Activated naive CD4-positive, alpha-beta T cell treated with anti-CD3 and anti-CD28 coated beads, Interleukin-2, amount 50 U/mL, for 24 hours (primary cell): ENCODE results near the gene SOCS7.

Experiments
- H3K27ac Mint-ChIP-seq: one replicate; pipeline ENCODE4 v1.8.0; 2021; ENCODE audit warnings: mild to moderate bottlenecking, mixed read lengths
- H3K27me3 Mint-ChIP-seq: one replicate; pipeline ENCODE4 v1.8.0; 2021; ENCODE audit warnings: mixed read lengths
- H3K36me3 Mint-ChIP-seq: one replicate; pipeline ENCODE4 v1.8.0; 2021; ENCODE audit warnings: mixed read lengths
- H3K4me1 Mint-ChIP-seq: one replicate; pipeline ENCODE4 v1.8.0; 2021; ENCODE audit warnings: mixed read lengths
- H3K4me3 Mint-ChIP-seq: one replicate; pipeline ENCODE4 v1.8.0; 2021; ENCODE audit warnings: mild to moderate bottlenecking, mixed read lengths
- H3K9me3 Mint-ChIP-seq: one replicate; pipeline ENCODE4 v1.8.0; 2021; ENCODE audit warnings: mixed read lengths

Gene SOCS7

GRCh38 chr17:38420518-38420917, 68.9 kb downstream of the SOCS7 start:
- H3K9me3 Mint-ChIP-seq, result no peaks in the 10 kb centered on the region
- H3K27ac Mint-ChIP-seq, result no peak overlapping the region
- no peaks in the 10 kb centered on the region for H3K36me3 Mint-ChIP-seq
- H3K4me1 Mint-ChIP-seq, result peaks cover 3% of the 10 kb centered on the region
- no peak overlapping the region for H3K4me3 Mint-ChIP-seq
- H3K27me3 Mint-ChIP-seq, result peaks cover 26% of the 10 kb centered on the region

GRCh38 chr17:38421171-38421841, 69.7 kb downstream of the SOCS7 start:
- H3K27me3 Mint-ChIP-seq, result peaks cover 27% of the 10 kb centered on the region
- H3K4me1 Mint-ChIP-seq, result peaks cover 3% of the 10 kb centered on the region
- no peak overlapping the region for H3K27ac Mint-ChIP-seq
- H3K4me3 Mint-ChIP-seq, result no peak overlapping the region
- no peaks in the 10 kb centered on the region for H3K9me3 Mint-ChIP-seq
- H3K36me3 Mint-ChIP-seq, result no peaks in the 10 kb centered on the region

- no peaks in the 10 kb centered on the region for H3K36me3 Mint-ChIP-seq
- no peak overlapping the region for H3K27ac Mint-ChIP-seq
- peaks cover 24% of the 10 kb centered on the region for H3K27me3 Mint-ChIP-seq
- H3K9me3 Mint-ChIP-seq, result no peaks in the 10 kb centered on the region
- no peak overlapping the region for H3K4me3 Mint-ChIP-seq
- peaks cover 4% of the 10 kb centered on the region for H3K4me1 Mint-ChIP-seq
Measured at GRCh38 chr17:38421871-38422827, 70.5 kb downstream of the SOCS7 start.

GRCh38 chr17:38424297-38424972, 72.8 kb downstream of the SOCS7 start:
- H3K4me3 Mint-ChIP-seq, result no peak overlapping the region
- no peaks in the 10 kb centered on the region for H3K9me3 Mint-ChIP-seq
- peak overlapping the region; percentile 84 for H3K27ac Mint-ChIP-seq
- H3K27me3 Mint-ChIP-seq, result peaks cover 17% of the 10 kb centered on the region
- H3K36me3 Mint-ChIP-seq, result no peaks in the 10 kb centered on the region
- H3K4me1 Mint-ChIP-seq, result peaks cover 11% of the 10 kb centered on the region

GRCh38 chr17:38425031-38425430, 73.4 kb downstream of the SOCS7 start:
- peaks cover 15% of the 10 kb centered on the region for H3K27me3 Mint-ChIP-seq
- H3K4me1 Mint-ChIP-seq, result peaks cover 14% of the 10 kb centered on the region
- no peak overlapping the region for H3K4me3 Mint-ChIP-seq
- H3K9me3 Mint-ChIP-seq, result no peaks in the 10 kb centered on the region
- H3K27ac Mint-ChIP-seq, result peak overlapping the region; percentile 55
- no peaks in the 10 kb centered on the region for H3K36me3 Mint-ChIP-seq

- no peak overlapping the region for H3K4me3 Mint-ChIP-seq
- no peaks in the 10 kb centered on the region for H3K9me3 Mint-ChIP-seq
- H3K27me3 Mint-ChIP-seq, result peaks cover 15% of the 10 kb centered on the region
- H3K27ac Mint-ChIP-seq, result no peak overlapping the region
- peaks cover 14% of the 10 kb centered on the region for H3K4me1 Mint-ChIP-seq
- H3K36me3 Mint-ChIP-seq, result no peaks in the 10 kb centered on the region
Measured at GRCh38 chr17:38425744-38426143, 74.1 kb downstream of the SOCS7 start.

GRCh38 chr17:38426441-38426840, 74.8 kb downstream of the SOCS7 start:
- H3K27ac Mint-ChIP-seq, result no peak overlapping the region
- H3K27me3 Mint-ChIP-seq, result peaks cover 15% of the 10 kb centered on the region
- peaks cover 14% of the 10 kb centered on the region for H3K4me1 Mint-ChIP-seq
- H3K36me3 Mint-ChIP-seq, result no peaks in the 10 kb centered on the region
- no peaks in the 10 kb centered on the region for H3K9me3 Mint-ChIP-seq
- no peak overlapping the region for H3K4me3 Mint-ChIP-seq

- peak overlapping the region; percentile 13 for H3K27ac Mint-ChIP-seq
- peak overlapping the region; percentile 78 for H3K4me3 Mint-ChIP-seq
- H3K27me3 Mint-ChIP-seq, result peaks cover 15% of the 10 kb centered on the region
Measured at GRCh38 chr17:38427160-38427949, 75.7 kb downstream of the SOCS7 start.

GRCh38 chr17:38428112-38428642, 76.5 kb downstream of the SOCS7 start, which contains the start of gene ARHGAP23:
Gene ARHGAP23 (plus strand): TSS chr17:38428464. CDS start chr17:38428486, 22 bp downstream.
- H3K36me3 Mint-ChIP-seq, result no peaks in the 10 kb centered on the region
- H3K4me3 Mint-ChIP-seq, result peak within 1 kb of the TSS; percentile 78
- H3K27ac Mint-ChIP-seq, result peak within 1 kb of the TSS; percentile 13
- H3K4me1 Mint-ChIP-seq, result peaks cover 14% of the 10 kb centered on the region
- H3K9me3 Mint-ChIP-seq, result no peaks in the 10 kb centered on the region
- H3K27me3 Mint-ChIP-seq, result peaks cover 13% of the 10 kb centered on the region

More at GRCh38 chr17:38427160-38427949, 75.7 kb downstream of the SOCS7 start:
- Mint-ChIP-seq H3K4me1 (peaks cover 14% of the 10 kb centered on the region), H3K36me3 (no peaks in the 10 kb centered on the region), H3K9me3 (no peaks in the 10 kb centered on the region)

GRCh38 chr17:38428643-38429371, 77.2 kb downstream of the SOCS7 start:
- H3K4me1 Mint-ChIP-seq, result peaks cover 14% of the 10 kb centered on the region
- H3K4me3 Mint-ChIP-seq, result peak overlapping the region; percentile 67
- no peaks in the 10 kb centered on the region for H3K36me3 Mint-ChIP-seq
- H3K27me3 Mint-ChIP-seq, result peaks cover 10% of the 10 kb centered on the region
- H3K9me3 Mint-ChIP-seq, result no peaks in the 10 kb centered on the region
- no peak overlapping the region for H3K27ac Mint-ChIP-seq

GRCh38 chr17:38429476-38430100, 77.9 kb downstream of the SOCS7 start:
- H3K4me1 Mint-ChIP-seq, result peaks cover 14% of the 10 kb centered on the region

GRCh38 chr17:38430316-38430715, 78.7 kb downstream of the SOCS7 start:
- H3K9me3 Mint-ChIP-seq, result no peaks in the 10 kb centered on the region
- H3K4me3 Mint-ChIP-seq, result no peak overlapping the region
- H3K4me1 Mint-ChIP-seq, result peaks cover 14% of the 10 kb centered on the region
- peaks cover 6% of the 10 kb centered on the region for H3K27me3 Mint-ChIP-seq
- no peaks in the 10 kb centered on the region for H3K36me3 Mint-ChIP-seq
- no peak overlapping the region for H3K27ac Mint-ChIP-seq

More at GRCh38 chr17:38429476-38430100, 77.9 kb downstream of the SOCS7 start:
- Mint-ChIP-seq H3K9me3 (no peaks in the 10 kb centered on the region), H3K27ac (no peak overlapping the region), H3K4me3 (peak overlapping the region; percentile 67), H3K36me3 (no peaks in the 10 kb centered on the region), H3K27me3 (peaks cover 9% of the 10 kb centered on the region)

GRCh38 chr17:38430822-38431221, 79.2 kb downstream of the SOCS7 start:
- H3K27me3 Mint-ChIP-seq, result peaks cover 3% of the 10 kb centered on the region
- H3K4me1 Mint-ChIP-seq, result peaks cover 14% of the 10 kb centered on the region
- H3K27ac Mint-ChIP-seq, result no peak overlapping the region
- H3K36me3 Mint-ChIP-seq, result no peaks in the 10 kb centered on the region
- no peaks in the 10 kb centered on the region for H3K9me3 Mint-ChIP-seq
- no peak overlapping the region for H3K4me3 Mint-ChIP-seq
